SK-N-SH treated with all-trans-retinoic acid at 6 μM for 48 hours (cell line): ENCODE data around the gene SLC13A4.

Experiments used
- ATAC-seq: fragments of 200-7000 bp; cut with Tn5 transposase; 3 replicates; pipeline ENCODE4 v1.9.1; 2020; ENCODE audit warnings: mild to moderate bottlenecking, moderate library complexity
- ARNTL ChIP-seq: fragments of 450-650 bp; formaldehyde crosslinking; IDR thresholded peaks from 2 replicates; pipeline ENCODE4 v1.5.0; 2020; ENCODE audit warnings: low read depth, mild to moderate bottlenecking, moderate library complexity, borderline replicate concordance
- BACH2 ChIP-seq: fragments of 250-450 bp; sonication (Bioruptor Pico); IDR thresholded peaks from 2 replicates; pipeline ENCODE4 v1.9.0; 2021; ENCODE audit warnings: mild to moderate bottlenecking, borderline replicate concordance
- CREB5 ChIP-seq: fragments of 250-450 bp; sonication (Bioruptor Pico); IDR thresholded peaks from 2 replicates; pipeline ENCODE4 v1.5.1; 2020; ENCODE audit warnings: low read depth, mild to moderate bottlenecking, moderate library complexity
- CSDC2 ChIP-seq: fragments of 250-450 bp; sonication (Bioruptor Pico); IDR thresholded peaks from 2 replicates; pipeline ENCODE4 v1.5.0; 2020; ENCODE audit warnings: mild to moderate bottlenecking, moderate library complexity
- CSRNP3 ChIP-seq: fragments of 250-450 bp; sonication (Bioruptor Pico); IDR thresholded peaks from 2 replicates; pipeline ENCODE4 v1.5.1; 2021; ENCODE audit warnings: mild to moderate bottlenecking, moderate library complexity
- ESRRG ChIP-seq: fragments of 250-450 bp; sonication (Bioruptor Pico); IDR thresholded peaks from 2 replicates; pipeline ENCODE4 v1.6.1; 2021; ENCODE audit warnings: mild to moderate bottlenecking
- GLIS3 ChIP-seq: fragments of 250-450 bp; sonication (Bioruptor Pico); IDR thresholded peaks from 2 replicates; pipeline ENCODE4 v1.5.0; 2020; ENCODE audit warnings: mild to moderate bottlenecking, moderate library complexity
- OSR1 ChIP-seq: fragments of 250-450 bp; sonication (Bioruptor Pico); IDR thresholded peaks from 2 replicates; pipeline ENCODE4 v1.8.0; 2022; ENCODE audit warnings: moderate library complexity, mild to moderate bottlenecking, inconsistent platforms
- PATZ1 ChIP-seq: fragments of 250-450 bp; sonication (Bioruptor Pico); IDR thresholded peaks from 2 replicates; pipeline ENCODE4 v1.8.0; 2020; ENCODE audit warnings: mild to moderate bottlenecking, moderate library complexity, borderline replicate concordance
- POU6F1 ChIP-seq: fragments of 250-450 bp; sonication (Bioruptor Pico); IDR thresholded peaks from 2 replicates; pipeline ENCODE4 v1.8.0; 2021; ENCODE audit warnings: low read depth, mild to moderate bottlenecking, moderate library complexity, borderline replicate concordance
- PPARA ChIP-seq: fragments of 250-450 bp; sonication (Bioruptor Pico); IDR thresholded peaks from 2 replicates; pipeline ENCODE4 v1.5.0; 2020; ENCODE audit warnings: mild to moderate bottlenecking, borderline replicate concordance
- RARB ChIP-seq: fragments of 250-450 bp; sonication (Bioruptor Pico); IDR thresholded peaks from 2 replicates; pipeline ENCODE4 v1.8.0; 2021; ENCODE audit warnings: mild to moderate bottlenecking, moderate library complexity
- SNAI2 ChIP-seq: fragments of 250-450 bp; sonication (Bioruptor Pico); IDR thresholded peaks from 2 replicates; pipeline ENCODE4 v1.5.0; 2020; ENCODE audit warnings: mild to moderate bottlenecking, moderate library complexity
- TOX ChIP-seq: fragments of 250-450 bp; sonication (Bioruptor Pico); IDR thresholded peaks from 2 replicates; pipeline ENCODE4 v1.8.0; 2021; ENCODE audit warnings: mild to moderate bottlenecking, moderate library complexity, borderline replicate concordance
- TSHZ2 ChIP-seq: fragments of 250-450 bp; sonication (Bioruptor Pico); IDR thresholded peaks from 2 replicates; pipeline ENCODE4 v1.5.0; 2020; ENCODE audit warnings: mild to moderate bottlenecking, moderate library complexity
- ZC3H10 ChIP-seq: fragments of 250-450 bp; sonication (Bioruptor Pico); IDR thresholded peaks from 2 replicates; pipeline ENCODE4 v1.5.1; 2021; ENCODE audit warnings: mild to moderate bottlenecking, moderate library complexity
- ZFP3 ChIP-seq: fragments of 250-450 bp; sonication (Bioruptor Pico); IDR thresholded peaks from 2 replicates; pipeline ENCODE4 v1.5.0; 2020; ENCODE audit warnings: mild to moderate bottlenecking, moderate library complexity
- ZNF565 ChIP-seq: fragments of 450-650 bp; formaldehyde crosslinking; conservative IDR thresholded peaks from 2 replicates; pipeline ENCODE4 v1.5.0; 2020; ENCODE audit warnings: low read depth, mild to moderate bottlenecking, moderate library complexity
- ZNF70 ChIP-seq: fragments of 450-650 bp; formaldehyde crosslinking; IDR thresholded peaks from 2 replicates; pipeline ENCODE4 v1.5.0; 2020; ENCODE audit warnings: mild to moderate bottlenecking, moderate library complexity
- ZNF8 ChIP-seq: fragments of 450-650 bp; formaldehyde crosslinking; IDR thresholded peaks from 2 replicates; pipeline ENCODE4 v1.5.0; 2020; ENCODE audit warnings: mild to moderate bottlenecking, moderate library complexity

The SLC13A4 gene

GRCh38 chr7:135666846-135667245, 61.1 kb downstream of the SLC13A4 start:
- no peak for TF ChIP-seq TOX
- TF ChIP-seq ZC3H10 (CRISPR knock-in tag): no peak
- no peak for TF ChIP-seq ZNF70 (CRISPR knock-in tag)
- TF ChIP-seq GLIS3: no peak
- TF ChIP-seq TSHZ2 (CRISPR knock-in tag): no peak
- no peak for TF ChIP-seq ZFP3 (CRISPR knock-in tag)
- no peak for TF ChIP-seq PPARA
- TF ChIP-seq ARNTL (CRISPR knock-in tag): no peak
- no peak for TF ChIP-seq CSRNP3
- TF ChIP-seq ZNF8 (CRISPR knock-in tag): no peak
- no peak for TF ChIP-seq BACH2 (CRISPR knock-in tag)
- TF ChIP-seq SNAI2: no peak
- no peak for TF ChIP-seq RARB (CRISPR knock-in tag)
- TF ChIP-seq ESRRG (CRISPR knock-in tag): no peak
- TF ChIP-seq ZNF565: no peak
- TF ChIP-seq CSDC2 (CRISPR knock-in tag): no peak
- no peak for TF ChIP-seq OSR1 (CRISPR knock-in tag)
- no peak for TF ChIP-seq PATZ1 (CRISPR knock-in tag)
- TF ChIP-seq CREB5: no peak

GRCh38 chr7:135666156-135666555, 61.8 kb downstream of the SLC13A4 start:
- ATAC-seq: no peak
- TF ChIP-seq ZFP3 (CRISPR knock-in tag) (no peak), ZC3H10 (CRISPR knock-in tag) (no peak), PPARA (no peak), POU6F1 (CRISPR knock-in tag) (no peak), TSHZ2 (CRISPR knock-in tag) (no peak), PATZ1 (CRISPR knock-in tag) (no peak)

More at GRCh38 chr7:135666846-135667245, 61.1 kb downstream of the SLC13A4 start:
- ATAC-seq: no peak
